Upper lobe of left lung (tissue), 4 donors: Measurements from ENCODE around the gene SGMS1.

Experiments
- EP300 ChIP-seq, 4 donors: sonication (generic); formaldehyde crosslinking; IDR thresholded peaks; one replicate each; pipeline ENCODE4 v1.5.1; 2017; ENCODE audit warnings: antibody characterized with exemption in 4 of 4, control low read depth in 2 of 4
- POLR2A ChIP-seq, 4 donors: fragments of 450-650 bp; IDR thresholded peaks; one replicate each; pipeline ENCODE4 v1.5.1; 2016 to 2017; ENCODE audit warnings: antibody characterized with exemption in 4 of 4, mild to moderate bottlenecking in 2 of 4
- POLR2AphosphoS5 ChIP-seq, 2 donors: sonication (generic); formaldehyde crosslinking; IDR thresholded peaks; one replicate each; pipeline ENCODE4 v1.5.1; 2017; ENCODE audit warnings: antibody characterized with exemption in 2 of 2
- TF ChIP-seq, protein P1 (sequence below), 6 experiments: fragments of 450-650 bp in 4 of 6; fragments of 200-600 bp in 2 of 6; sonication (generic) in 2 of 6; IDR thresholded peaks; one replicate each; pipeline ENCODE4 v1.5.1; 2016 to 2019; ENCODE audit warnings: antibody characterized with exemption in 6 of 6

DNA sequence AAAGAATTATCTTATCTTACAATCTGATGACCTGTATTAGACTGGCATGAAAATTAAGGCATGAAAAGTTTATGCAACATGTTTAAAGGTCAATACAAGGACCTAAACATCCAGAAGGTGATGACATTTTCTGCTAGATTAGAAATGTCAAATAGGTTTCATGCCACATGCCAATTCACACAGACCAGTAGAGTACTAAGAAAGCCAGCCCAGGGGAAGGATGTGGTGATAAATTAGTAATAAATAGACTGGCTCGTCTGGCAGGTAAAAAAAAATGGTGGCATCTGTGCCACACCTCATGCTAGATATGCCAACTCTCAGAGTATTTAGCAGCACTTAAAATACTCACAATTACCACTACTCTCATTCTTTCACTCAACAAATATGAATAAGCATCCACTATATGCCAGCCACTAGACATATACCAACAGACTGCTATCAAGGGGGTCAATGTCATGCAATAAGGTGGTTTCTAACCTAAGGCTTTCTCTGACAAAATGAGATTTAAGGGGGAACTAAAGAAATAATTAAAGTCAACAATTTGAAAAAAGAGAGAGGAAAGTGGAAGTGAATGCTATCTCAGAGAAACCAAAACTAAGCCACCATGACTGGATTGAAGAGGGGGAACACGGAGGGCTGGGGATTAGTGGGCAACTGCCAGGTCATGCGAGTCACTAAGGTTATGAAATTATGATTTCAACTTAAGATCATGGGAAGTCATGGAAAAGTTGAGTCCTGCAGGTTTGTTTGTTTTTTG lies 83.5 kb downstream of the SGMS1 start:
- no peak for TF ChIP-seq EP300 (IDR thresholded peaks at IDR 0.05)
- TF ChIP-seq, protein P1, sequence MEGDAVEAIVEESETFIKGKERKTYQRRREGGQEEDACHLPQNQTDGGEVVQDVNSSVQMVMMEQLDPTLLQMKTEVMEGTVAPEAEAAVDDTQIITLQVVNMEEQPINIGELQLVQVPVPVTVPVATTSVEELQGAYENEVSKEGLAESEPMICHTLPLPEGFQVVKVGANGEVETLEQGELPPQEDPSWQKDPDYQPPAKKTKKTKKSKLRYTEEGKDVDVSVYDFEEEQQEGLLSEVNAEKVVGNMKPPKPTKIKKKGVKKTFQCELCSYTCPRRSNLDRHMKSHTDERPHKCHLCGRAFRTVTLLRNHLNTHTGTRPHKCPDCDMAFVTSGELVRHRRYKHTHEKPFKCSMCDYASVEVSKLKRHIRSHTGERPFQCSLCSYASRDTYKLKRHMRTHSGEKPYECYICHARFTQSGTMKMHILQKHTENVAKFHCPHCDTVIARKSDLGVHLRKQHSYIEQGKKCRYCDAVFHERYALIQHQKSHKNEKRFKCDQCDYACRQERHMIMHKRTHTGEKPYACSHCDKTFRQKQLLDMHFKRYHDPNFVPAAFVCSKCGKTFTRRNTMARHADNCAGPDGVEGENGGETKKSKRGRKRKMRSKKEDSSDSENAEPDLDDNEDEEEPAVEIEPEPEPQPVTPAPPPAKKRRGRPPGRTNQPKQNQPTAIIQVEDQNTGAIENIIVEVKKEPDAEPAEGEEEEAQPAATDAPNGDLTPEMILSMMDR (IDR thresholded peaks at IDR 0.05): no peak
- TF ChIP-seq POLR2A (IDR thresholded peaks at IDR 0.05): no peak
- no peak for TF ChIP-seq POLR2AphosphoS5 (IDR thresholded peaks at IDR 0.05)
